ENCODE data around the gene SLC25A30.

SLC25A30 gene, protein sequence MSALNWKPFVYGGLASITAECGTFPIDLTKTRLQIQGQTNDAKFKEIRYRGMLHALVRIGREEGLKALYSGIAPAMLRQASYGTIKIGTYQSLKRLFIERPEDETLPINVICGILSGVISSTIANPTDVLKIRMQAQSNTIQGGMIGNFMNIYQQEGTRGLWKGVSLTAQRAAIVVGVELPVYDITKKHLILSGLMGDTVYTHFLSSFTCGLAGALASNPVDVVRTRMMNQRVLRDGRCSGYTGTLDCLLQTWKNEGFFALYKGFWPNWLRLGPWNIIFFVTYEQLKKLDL

GRCh38 chr13:45417790-45418534, at the start of gene SLC25A30:
Gene SLC25A30 (minus strand): TSS chr13:45418373. CDS start chr13:45411425, 6,948 bp downstream.
- TF ChIP-seq, protein P1, sequence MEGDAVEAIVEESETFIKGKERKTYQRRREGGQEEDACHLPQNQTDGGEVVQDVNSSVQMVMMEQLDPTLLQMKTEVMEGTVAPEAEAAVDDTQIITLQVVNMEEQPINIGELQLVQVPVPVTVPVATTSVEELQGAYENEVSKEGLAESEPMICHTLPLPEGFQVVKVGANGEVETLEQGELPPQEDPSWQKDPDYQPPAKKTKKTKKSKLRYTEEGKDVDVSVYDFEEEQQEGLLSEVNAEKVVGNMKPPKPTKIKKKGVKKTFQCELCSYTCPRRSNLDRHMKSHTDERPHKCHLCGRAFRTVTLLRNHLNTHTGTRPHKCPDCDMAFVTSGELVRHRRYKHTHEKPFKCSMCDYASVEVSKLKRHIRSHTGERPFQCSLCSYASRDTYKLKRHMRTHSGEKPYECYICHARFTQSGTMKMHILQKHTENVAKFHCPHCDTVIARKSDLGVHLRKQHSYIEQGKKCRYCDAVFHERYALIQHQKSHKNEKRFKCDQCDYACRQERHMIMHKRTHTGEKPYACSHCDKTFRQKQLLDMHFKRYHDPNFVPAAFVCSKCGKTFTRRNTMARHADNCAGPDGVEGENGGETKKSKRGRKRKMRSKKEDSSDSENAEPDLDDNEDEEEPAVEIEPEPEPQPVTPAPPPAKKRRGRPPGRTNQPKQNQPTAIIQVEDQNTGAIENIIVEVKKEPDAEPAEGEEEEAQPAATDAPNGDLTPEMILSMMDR (IDR thresholded peaks at IDR 0.05), result no peak
- Histone ChIP-seq H3K27me3 (no peaks in the 10 kb centered on the region), H3K9me3 (no peaks in the 10 kb centered on the region), H3K27ac (peak within 1 kb of the TSS; percentile 85), H3K36me3 (no peaks in the 10 kb centered on the region), H3K4me3 (ENCODE audit: low read depth in 1 of 2, low read length in 1 of 2) (peak within 1 kb of the TSS; percentile 70 to 78), H3K4me1 (ENCODE audit: control insufficient read depth in 1 of 2, insufficient read depth in 1 of 2, low read depth in 1 of 2, low read length in 1 of 2) (peaks cover 19 to 39% of the 10 kb centered on the region in 2 experiments)

- H3K4me3 ChIP-seq (ENCODE audit: low read depth in 1 of 2, low read length in 1 of 2), result peak overlapping the region in 1 of 2 experiments; percentile 97
- TF ChIP-seq, protein P1 (IDR thresholded peaks at IDR 0.05), result no peak
- H3K27ac ChIP-seq, result no peak overlapping the region
- H3K9me3 ChIP-seq, result no peaks in the 10 kb centered on the region
- no peaks in the 10 kb centered on the region for H3K36me3 ChIP-seq
- no peaks in the 10 kb centered on the region for H3K27me3 ChIP-seq
- H3K4me1 ChIP-seq (ENCODE audit: control insufficient read depth in 1 of 2, insufficient read depth in 1 of 2, low read depth in 1 of 2, low read length in 1 of 2), result peaks cover 15 to 37% of the 10 kb centered on the region in 2 experiments
These were observed 48.2 kb upstream of the SLC25A30 start for GRCh38 chr13:45466359-45466758.

GRCh38 chr13:45464687-45465453, 46.7 kb upstream of the SLC25A30 start, which contains the start of gene COG3:
Gene COG3 (plus strand): TSS chr13:45464939. CDS start chr13:45465037, 98 bp downstream.
- H3K4me1 ChIP-seq (ENCODE audit: control insufficient read depth in 1 of 2, insufficient read depth in 1 of 2, low read depth in 1 of 2, low read length in 1 of 2), result peaks cover 15 to 37% of the 10 kb centered on the region in 2 experiments
- no peaks in the 10 kb centered on the region for H3K9me3 ChIP-seq
- H3K27ac ChIP-seq, result peak within 1 kb of the TSS; percentile 91
- no peaks in the 10 kb centered on the region for H3K36me3 ChIP-seq
- TF ChIP-seq, protein P1 (IDR thresholded peaks at IDR 0.05), result peak; percentile 14
- peak within 1 kb of the TSS; percentile 82 to 97 for H3K4me3 ChIP-seq (ENCODE audit: low read depth in 1 of 2, low read length in 1 of 2)
- H3K27me3 ChIP-seq, result no peaks in the 10 kb centered on the region

DNA sequence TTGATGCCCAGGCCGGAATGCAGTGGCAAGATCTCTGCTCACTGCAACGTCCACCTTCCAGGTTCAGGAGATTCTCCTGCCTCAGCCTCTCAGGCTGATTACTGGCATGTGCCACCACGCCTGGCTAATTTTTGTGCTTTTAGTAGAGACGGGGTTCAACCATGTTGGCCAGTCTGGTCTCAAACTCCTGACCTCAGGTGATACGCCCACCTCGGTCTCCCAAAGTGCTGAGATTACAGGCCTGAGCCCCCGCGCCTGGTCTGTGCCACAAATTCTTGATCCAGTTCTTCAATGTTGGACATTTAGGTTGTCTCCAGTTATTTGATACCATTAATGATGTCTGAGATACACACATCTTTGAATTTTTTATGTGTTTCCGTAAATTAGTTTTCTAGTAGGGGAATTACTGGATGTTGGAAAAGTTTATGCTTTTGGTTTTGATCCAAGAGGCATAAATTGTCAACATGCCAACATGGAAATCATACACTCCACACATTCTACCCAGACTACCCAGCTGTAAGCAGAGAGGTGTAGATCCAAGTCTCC, 46.0 kb upstream of the SLC25A30 start:
- H3K27me3 ChIP-seq, result no peaks in the 10 kb centered on the region
- peak overlapping the region; percentile 91 for H3K27ac ChIP-seq
- no peaks in the 10 kb centered on the region for H3K36me3 ChIP-seq
- TF ChIP-seq, protein P1 (IDR thresholded peaks at IDR 0.05), result no peak
- H3K4me3 ChIP-seq (ENCODE audit: low read depth in 1 of 2, low read length in 1 of 2), result peak overlapping the region; percentile 82 to 97
- H3K9me3 ChIP-seq, result no peaks in the 10 kb centered on the region
- H3K4me1 ChIP-seq (ENCODE audit: control insufficient read depth in 1 of 2, insufficient read depth in 1 of 2, low read depth in 1 of 2, low read length in 1 of 2), result peaks cover 15 to 37% of the 10 kb centered on the region in 2 experiments
